ENCODE measurements around the gene PITPNC1. TPM values are rescaled to one million over a fixed set of nuclear protein-coding genes. Genes with fewer than 3 reads are reported as not detected.

PITPNC1 gene
- total and polyA plus RNA-seq, 2 donors (not counting 1 experiment from before 2014, with no cell fraction given) = 4.7 to 26.1 TPM

DNA sequence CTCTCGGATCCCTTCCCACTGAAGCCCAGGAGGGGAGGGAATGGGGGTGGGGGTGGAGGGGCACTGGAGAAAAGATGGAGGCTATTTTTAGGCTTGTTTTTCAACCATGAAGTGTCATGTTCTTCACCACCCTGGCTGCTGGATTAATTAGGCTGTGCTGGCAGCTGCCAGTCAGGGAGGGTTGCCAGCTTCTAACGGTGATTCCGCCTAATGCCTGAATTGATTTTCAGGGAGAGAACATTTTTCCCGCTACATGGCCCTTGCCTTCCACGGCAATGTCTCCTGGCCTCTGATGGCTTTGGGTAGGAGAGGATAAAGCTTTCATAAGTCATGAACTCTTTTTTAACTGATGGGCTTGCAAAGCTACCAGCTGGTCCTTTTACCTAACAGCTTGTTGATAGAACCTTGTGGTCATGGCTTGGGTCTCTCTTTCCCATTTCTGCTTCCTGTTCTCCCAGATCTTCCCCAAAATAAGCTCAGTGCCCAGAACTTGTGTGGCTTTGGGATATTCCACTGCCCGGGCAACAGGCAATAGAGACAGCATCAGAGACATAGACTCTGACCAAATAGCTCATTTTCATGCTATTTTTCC lies 167.4 kb downstream of the PITPNC1 start:
- ChIA-PET POLR2A (interaction anchor here (0.6 kb wide), 1 partner anchor 22 kb away, joined by 3 read pairs; no protein-coding TSS in a partner anchor), CTCF (interaction anchor here (1.7 kb wide), 1 partner anchor 14 kb away, joined by 4 read pairs; no protein-coding TSS in a partner anchor)
- no peak overlapping the region for H3K27ac Mint-ChIP-seq
- DNase-seq (no peak), ATAC-seq (ENCODE audit: low read depth) (no peak)
- Histone ChIP-seq H3K4me2 (replicated peaks; ENCODE audit: low read depth, low read length, poor library complexity, severe bottlenecking) (no peak overlapping the region), H3K36me3 (replicated peaks in 1 of 2; ENCODE audit: control extremely low read depth in 1 of 2, control insufficient read depth in 1 of 2, extremely low read depth in 1 of 2, insufficient read depth in 2 of 2, low read length in 1 of 2) (no peaks in the 10 kb centered on the region), H3K79me2 (ENCODE audit: control insufficient read depth, insufficient read depth, low read length) (no peaks in the 10 kb centered on the region), H3K4me1 (ENCODE audit: control insufficient read depth in 2 of 2, insufficient read depth in 2 of 2, low read length in 2 of 2) (peaks cover 0 to 3% of the 10 kb centered on the region in 2 donors), H2AFZ (ENCODE audit: insufficient read depth, low read depth, low read length, poor library complexity, severe bottlenecking) (no peak overlapping the region), H4K20me1 (ENCODE audit: control insufficient read depth, insufficient read depth, low read length, poor library complexity, severe bottlenecking) (no peaks in the 10 kb centered on the region), H3K9ac (ENCODE audit: low read length) (no peak overlapping the region), H3K4me3 (ENCODE audit: control extremely low read depth in 1 of 5, extremely low read depth in 1 of 5, insufficient read depth in 1 of 5, low read depth in 2 of 5, low read length in 4 of 5) (no peak overlapping the region), H3K9me3 (ENCODE audit: control extremely low read depth in 1 of 3, control insufficient read depth in 2 of 3, insufficient read depth in 1 of 3, low read length in 2 of 3) (no peaks in the 10 kb centered on the region), H3K27ac (ENCODE audit: low read length in 2 of 2) (no peak overlapping the region), H3K27me3 (replicated peaks in 1 of 4; ENCODE audit: control extremely low read depth in 1 of 4, control insufficient read depth in 3 of 4, insufficient read depth in 4 of 4, low read length in 3 of 4) (no peaks in the 10 kb centered on the region)
- no peak overlapping the region for H3K4me3 Mint-ChIP-seq
- intact Hi-C loops (cut with micrococcal nuclease) = no loop called here
- no peaks in the 10 kb centered on the region for H3K9me3 Mint-ChIP-seq (ENCODE audit: insufficient read depth)
- H3K27me3 Mint-ChIP-seq = no peaks in the 10 kb centered on the region
- TF ChIP-seq CTCF (IDR thresholded peaks at IDR 0.05) = no peak
- TF ChIP-seq EZH2 (IDR thresholded peaks at IDR 0.05; ENCODE audit: borderline replicate concordance, insufficient read depth, low read depth, low read length, poor library complexity, severe bottlenecking) = no peak
- 97% methylated on average over 4 of the region's 6 CpGs for WGBS (ENCODE audit: insufficient coverage)
- peaks cover 14% of the 10 kb centered on the region for H3K4me1 Mint-ChIP-seq
